Glutamatergic neuron (in vitro differentiated cells): Measurements from ENCODE around the gene UBR1. TPM values are rescaled to one million over a fixed set of nuclear protein-coding genes. Genes with fewer than 3 reads are reported as not detected.
"Not testable (repeated sequence)": the region's sequence is repeated elsewhere in the genome, so short reads cannot be mapped to it uniquely, and the experiment has no call there.

Source experiments
- DNase-seq: peaks from one replicate; pipeline ENCODE4 v3.0.0; 2022
- H3K27ac Mint-ChIP-seq: one replicate; pipeline ENCODE4 v1.8.0; 2020; ENCODE audit warnings: mild to moderate bottlenecking, mixed read lengths, inconsistent platforms; ENCODE audit not compliant: unreplicated experiment
- H3K27me3 Mint-ChIP-seq: one replicate; pipeline ENCODE4 v1.8.0; 2020; ENCODE audit warnings: mild to moderate bottlenecking, moderate library complexity, mixed read lengths, inconsistent platforms; ENCODE audit not compliant: unreplicated experiment
- H3K36me3 Mint-ChIP-seq: one replicate; pipeline ENCODE4 v1.8.0; 2020; ENCODE audit warnings: mild to moderate bottlenecking, mixed read lengths, inconsistent platforms; ENCODE audit not compliant: unreplicated experiment
- H3K4me1 Mint-ChIP-seq: one replicate; pipeline ENCODE4 v1.8.0; 2020; ENCODE audit warnings: mild to moderate bottlenecking, low read depth, mixed read lengths, inconsistent platforms; ENCODE audit not compliant: unreplicated experiment
- H3K4me3 Mint-ChIP-seq: one replicate; pipeline ENCODE4 v1.8.0; 2020; ENCODE audit warnings: mild to moderate bottlenecking, mixed read lengths, inconsistent platforms; ENCODE audit not compliant: unreplicated experiment
- H3K9me3 Mint-ChIP-seq: one replicate; pipeline ENCODE4 v1.8.0; 2020; ENCODE audit warnings: mild to moderate bottlenecking, moderate library complexity, mixed read lengths, inconsistent platforms; ENCODE audit not compliant: unreplicated experiment
- CTCF ChIP-seq: fragments of 200-600 bp; sonication (generic); IDR thresholded peaks from one replicate; pipeline ENCODE4 v1.5.0; 2021; ENCODE audit not compliant: partially characterized antibody, unreplicated experiment
- total RNA-seq: library from RNA; stranded (reverse); fragmentation: NEBNext Ultra II Directional; extraction: Animal tissue kit (Norgen Biotek cat#: 25700); gene quantifications from one replicate; pipeline ENCODE4 v1.2.1, GENCODE V29; 2021; ENCODE audit not compliant: unreplicated experiment

The UBR1 gene
- total RNA-seq, 1 donor from 2014 or later, result 39.9 TPM

DNA sequence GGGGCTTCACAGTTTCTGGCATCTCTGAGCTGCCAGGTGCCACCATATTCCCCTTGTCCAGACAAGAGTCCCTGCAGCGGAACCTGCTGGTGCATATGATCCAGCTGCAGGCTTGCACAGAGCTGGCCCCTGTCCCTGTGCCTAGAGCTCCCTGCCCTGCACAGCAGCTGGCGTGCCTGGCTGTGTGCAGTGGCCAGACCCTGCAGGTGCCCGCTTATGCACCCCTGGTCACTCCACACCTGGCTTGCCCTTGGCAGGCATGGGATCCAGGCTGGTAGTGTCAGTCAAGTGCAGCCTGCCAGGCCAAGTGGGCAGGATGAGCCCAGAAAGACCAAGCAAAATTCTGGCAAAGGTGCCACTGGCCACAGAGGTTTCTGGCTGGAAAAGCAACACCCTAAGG lies 96.6 kb downstream of the UBR1 start:
- Mint-ChIP-seq H3K9me3 (no peaks in the 10 kb centered on the region), H3K27ac (no peak overlapping the region), H3K27me3 (peaks cover 2% of the 10 kb centered on the region), H3K36me3 (peaks cover 4% of the 10 kb centered on the region), H3K4me1 (peaks cover 3% of the 10 kb centered on the region), H3K4me3 (no peak overlapping the region)
- DNase-seq, result no peak
- no peak for TF ChIP-seq CTCF

GRCh38 chr15:43008150-43008549 lies 97.7 kb downstream of the UBR1 start:
- Mint-ChIP-seq H3K27ac (no peak overlapping the region), H3K9me3 (peaks cover 3% of the 10 kb centered on the region), H3K4me1 (peaks cover 3% of the 10 kb centered on the region), H3K27me3 (peaks cover 2% of the 10 kb centered on the region), H3K36me3 (peaks cover 10% of the 10 kb centered on the region), H3K4me3 (no peak overlapping the region)
- TF ChIP-seq CTCF, result no peak
- no peak for DNase-seq

- H3K4me1 Mint-ChIP-seq, result peaks cover 3% of the 10 kb centered on the region
- no peak overlapping the region for H3K4me3 Mint-ChIP-seq
- peaks cover 2% of the 10 kb centered on the region for H3K27me3 Mint-ChIP-seq
- peaks cover 9% of the 10 kb centered on the region for H3K36me3 Mint-ChIP-seq
- H3K27ac Mint-ChIP-seq, result no peak overlapping the region
- TF ChIP-seq CTCF, result no peak
- no peak for DNase-seq
- peaks cover 3% of the 10 kb centered on the region for H3K9me3 Mint-ChIP-seq
These were observed 98.3 kb downstream of the UBR1 start for GRCh38 chr15:43007551-43007950.

GRCh38 chr15:43006991-43007390 lies 98.8 kb downstream of the UBR1 start:
- TF ChIP-seq CTCF, result no peak
- no peak overlapping the region for H3K4me3 Mint-ChIP-seq
- peak overlapping the region; percentile 38 for H3K27ac Mint-ChIP-seq
- H3K27me3 Mint-ChIP-seq, result peaks cover 2% of the 10 kb centered on the region
- H3K9me3 Mint-ChIP-seq, result peaks cover 3% of the 10 kb centered on the region
- H3K4me1 Mint-ChIP-seq, result peaks cover 3% of the 10 kb centered on the region
- no peak for DNase-seq
- H3K36me3 Mint-ChIP-seq, result peaks cover 9% of the 10 kb centered on the region

GRCh38 chr15:43004886-43005595 lies 100.8 kb downstream of the UBR1 start:
- not testable (repeated sequence) for DNase-seq, H3K4me1 Mint-ChIP-seq, H3K4me3 Mint-ChIP-seq, H3K9me3 Mint-ChIP-seq, H3K36me3 Mint-ChIP-seq, H3K27ac Mint-ChIP-seq, H3K27me3 Mint-ChIP-seq
